ENCODE measurements around the gene PROX1.
"Not testable (repeated sequence)": the region's sequence is repeated elsewhere in the genome, so short reads cannot be mapped to it uniquely, and the experiment has no call there.

The PROX1 gene

DNA sequence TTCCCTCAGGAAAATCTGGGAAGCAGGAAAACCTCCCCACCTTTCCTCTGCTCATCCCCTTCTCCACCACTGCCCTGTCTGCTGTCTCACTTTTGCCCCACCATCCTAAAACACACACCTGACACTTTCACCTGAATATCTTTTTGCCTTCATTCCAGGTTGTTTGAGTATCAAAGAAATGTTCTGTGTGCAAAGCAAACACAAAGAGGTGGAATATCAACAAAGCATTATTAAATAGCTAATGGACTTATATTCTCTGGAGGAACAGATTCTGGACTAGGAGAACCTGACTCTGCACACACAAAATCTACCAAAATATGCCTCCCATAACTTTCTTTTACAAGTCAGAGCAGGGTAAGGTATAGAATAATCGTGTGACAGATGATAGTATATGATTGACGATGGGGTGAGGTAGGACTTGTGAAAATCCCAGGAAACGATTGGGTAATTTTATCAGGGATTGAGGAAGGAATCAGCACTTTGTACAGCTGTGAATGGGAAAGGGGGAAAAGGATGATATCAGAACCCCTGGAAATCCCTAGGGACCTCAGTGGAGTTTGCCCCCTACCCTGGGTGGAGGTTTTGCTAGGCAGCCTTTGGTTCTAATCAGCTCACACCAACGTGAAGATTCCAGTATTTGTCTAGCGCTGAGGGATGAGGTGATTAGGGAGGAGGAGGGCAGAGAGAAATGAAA lies 87.7 kb downstream of the PROX1 start:
- DNase-seq: no peak

- DNase-seq: no peak
These were observed 88.4 kb downstream of the PROX1 start for GRCh38 chr1:214075999-214076707.

GRCh38 chr1:214076708-214077065 lies 88.9 kb downstream of the PROX1 start:
- no peak for DNase-seq

- DNase-seq: no peak
These were observed 91.2 kb downstream of the PROX1 start for GRCh38 chr1:214078950-214079349.

DNA sequence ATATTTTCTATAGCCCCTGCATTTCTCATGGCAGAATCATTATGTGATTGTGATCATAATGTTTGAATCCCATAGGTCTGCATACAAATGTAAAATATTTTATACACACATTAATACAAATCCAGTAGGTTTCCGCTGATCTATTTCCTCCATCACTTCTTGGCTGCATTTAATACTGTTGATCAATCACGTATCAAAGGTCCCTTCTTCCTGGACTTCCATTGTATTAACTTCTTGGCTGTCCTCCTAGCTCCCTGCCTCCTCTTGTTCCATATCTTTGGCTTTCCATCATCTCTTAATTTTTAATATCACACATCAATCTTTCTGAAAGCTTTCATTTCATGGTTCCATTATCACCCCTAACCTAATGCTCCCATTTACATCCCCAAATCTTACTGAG lies 97.6 kb downstream of the PROX1 start:
- no peak for DNase-seq

- DNase-seq: no peak
These were observed 99.2 kb downstream of the PROX1 start for GRCh38 chr1:214086945-214087344.

- DNase-seq: not testable (repeated sequence)
These were observed 101.2 kb downstream of the PROX1 start for GRCh38 chr1:214089003-214089402.

Measured in 8988T (cell line).